ENCODE measurements around the gene MGARP. TPM values are rescaled to one million over a fixed set of nuclear protein-coding genes. Genes with fewer than 3 reads are reported as not detected.
A peak's percentile ranks its signal among the peaks of the same experiment; 100 is the strongest.

The MGARP gene
- total RNA-seq, 1 donor from 2014 or later = 0.76 TPM

DNA sequence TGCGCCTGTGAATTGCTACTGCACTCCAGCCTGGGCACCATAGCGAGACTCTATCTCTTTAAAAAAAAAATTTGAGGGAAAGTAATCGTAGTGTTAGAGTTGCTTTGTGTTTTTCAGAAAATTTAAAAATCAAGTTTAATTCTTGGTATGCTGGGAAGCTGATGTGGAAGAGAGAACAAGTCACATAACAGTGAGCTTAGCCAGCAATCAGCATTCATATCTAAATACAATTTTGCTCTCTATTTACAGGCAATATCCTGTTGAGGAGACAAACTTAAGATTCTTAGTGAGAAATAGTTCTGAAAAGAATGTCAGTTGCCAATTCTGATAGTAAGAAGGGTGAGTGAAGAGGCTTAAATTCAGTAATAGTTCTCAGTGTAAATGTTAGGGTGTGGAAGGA, 31.9 kb upstream of the MGARP start:
- Mint-ChIP-seq H3K4me3 (no peak overlapping the region), H3K27ac (peak overlapping the region; percentile 2), H3K27me3 (ENCODE audit: low read depth) (no peaks in the 10 kb centered on the region), H3K4me1 (peaks cover 9% of the 10 kb centered on the region), H3K36me3 (peaks cover 10% of the 10 kb centered on the region), H3K9me3 (peaks cover 10% of the 10 kb centered on the region)
- DNase-seq (ENCODE audit: low spot score in 2 of 2, unreplicated experiment in 2 of 2) = no peak
- TF ChIP-seq, protein P1, sequence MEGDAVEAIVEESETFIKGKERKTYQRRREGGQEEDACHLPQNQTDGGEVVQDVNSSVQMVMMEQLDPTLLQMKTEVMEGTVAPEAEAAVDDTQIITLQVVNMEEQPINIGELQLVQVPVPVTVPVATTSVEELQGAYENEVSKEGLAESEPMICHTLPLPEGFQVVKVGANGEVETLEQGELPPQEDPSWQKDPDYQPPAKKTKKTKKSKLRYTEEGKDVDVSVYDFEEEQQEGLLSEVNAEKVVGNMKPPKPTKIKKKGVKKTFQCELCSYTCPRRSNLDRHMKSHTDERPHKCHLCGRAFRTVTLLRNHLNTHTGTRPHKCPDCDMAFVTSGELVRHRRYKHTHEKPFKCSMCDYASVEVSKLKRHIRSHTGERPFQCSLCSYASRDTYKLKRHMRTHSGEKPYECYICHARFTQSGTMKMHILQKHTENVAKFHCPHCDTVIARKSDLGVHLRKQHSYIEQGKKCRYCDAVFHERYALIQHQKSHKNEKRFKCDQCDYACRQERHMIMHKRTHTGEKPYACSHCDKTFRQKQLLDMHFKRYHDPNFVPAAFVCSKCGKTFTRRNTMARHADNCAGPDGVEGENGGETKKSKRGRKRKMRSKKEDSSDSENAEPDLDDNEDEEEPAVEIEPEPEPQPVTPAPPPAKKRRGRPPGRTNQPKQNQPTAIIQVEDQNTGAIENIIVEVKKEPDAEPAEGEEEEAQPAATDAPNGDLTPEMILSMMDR (IDR thresholded peaks at IDR 0.05; ENCODE audit: unreplicated experiment) = no peak

DNA sequence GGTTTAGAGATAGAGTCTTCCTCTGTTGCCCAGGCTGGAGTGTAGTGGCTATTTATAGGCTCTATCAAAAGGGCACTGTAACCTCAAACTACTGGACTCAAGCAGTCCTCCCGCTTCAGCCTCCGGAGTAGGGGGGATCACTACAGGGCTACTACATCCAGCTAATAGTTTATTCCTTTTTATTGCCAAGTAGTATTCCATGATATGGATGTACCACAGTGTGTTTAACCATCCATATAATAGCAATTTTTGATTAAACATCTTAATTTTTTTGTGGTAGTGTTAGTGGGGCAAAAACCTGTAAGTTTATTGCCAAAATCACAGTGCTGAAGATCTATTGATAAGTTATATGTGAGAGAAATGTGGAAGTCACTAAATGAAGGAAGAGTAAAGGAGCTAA, 24.9 kb upstream of the MGARP start:
- DNase-seq (ENCODE audit: low spot score in 2 of 2, unreplicated experiment in 2 of 2) = no peak
- peaks cover 24% of the 10 kb centered on the region for H3K4me1 Mint-ChIP-seq
- H3K27me3 Mint-ChIP-seq (ENCODE audit: low read depth) = no peaks in the 10 kb centered on the region
- H3K27ac Mint-ChIP-seq = no peak overlapping the region
- H3K9me3 Mint-ChIP-seq = peaks cover 8% of the 10 kb centered on the region
- peaks cover 18% of the 10 kb centered on the region for H3K36me3 Mint-ChIP-seq
- H3K4me3 Mint-ChIP-seq = no peak overlapping the region
- TF ChIP-seq, protein P1 (IDR thresholded peaks at IDR 0.05; ENCODE audit: unreplicated experiment) = no peak

DNA sequence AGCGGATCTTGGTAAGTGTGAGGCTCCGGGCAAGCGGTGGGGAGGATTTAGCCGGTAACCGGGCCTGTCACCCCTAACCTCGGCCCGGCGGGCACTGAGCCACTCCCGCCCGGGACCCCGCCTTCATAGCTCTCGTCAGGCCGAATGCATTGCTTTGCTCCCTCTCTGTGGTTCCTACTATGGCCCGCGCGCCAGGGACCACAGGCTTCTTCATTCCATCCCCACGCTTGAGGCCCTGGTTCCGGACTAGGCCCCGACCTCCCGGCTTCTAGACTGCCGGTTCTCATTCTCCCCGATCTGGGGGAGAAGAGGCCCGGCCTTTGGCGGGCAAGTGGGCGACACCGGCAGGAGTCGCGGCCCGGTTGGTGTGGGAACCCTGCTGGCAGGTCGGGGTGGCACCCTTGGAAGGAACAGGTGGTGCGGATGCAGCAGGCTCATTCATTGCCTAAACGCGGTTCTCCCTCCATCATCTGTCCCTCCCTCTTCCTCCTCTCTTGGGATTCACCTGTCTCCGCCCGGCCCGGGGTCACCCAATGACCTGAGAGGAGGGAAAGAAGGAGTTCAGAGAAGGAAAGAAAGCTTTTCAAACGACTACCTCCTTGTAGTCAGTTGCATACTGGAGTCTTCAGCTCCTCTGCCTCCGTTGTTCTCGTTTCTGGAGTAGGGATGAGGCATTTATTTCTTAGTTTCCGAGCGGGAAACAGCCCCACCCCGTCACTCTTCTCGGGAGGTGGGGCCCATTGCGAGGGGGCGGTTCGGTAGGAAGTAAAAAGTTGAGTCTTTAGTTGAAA, 22.0 kb upstream of the MGARP start, which contains the start of gene NDUFC1:
Gene NDUFC1, minus strand, starts transcription at position 657 of the 791 bp plus-strand sequence. CDS start 6,679 bp downstream, outside the sequence.
- TF ChIP-seq, protein P1 (IDR thresholded peaks at IDR 0.05; ENCODE audit: unreplicated experiment) = peak; percentile 29
- peak; percentile 35 to 59 for DNase-seq (ENCODE audit: low spot score in 2 of 2, unreplicated experiment in 2 of 2)
- Mint-ChIP-seq H3K9me3 (peaks cover 8% of the 10 kb centered on the region), H3K27me3 (ENCODE audit: low read depth) (no peaks in the 10 kb centered on the region), H3K27ac (peak within 1 kb of the TSS; percentile 100), H3K36me3 (peaks cover 16% of the 10 kb centered on the region), H3K4me1 (peaks cover 32% of the 10 kb centered on the region), H3K4me3 (peak within 1 kb of the TSS; percentile 100)

DNA sequence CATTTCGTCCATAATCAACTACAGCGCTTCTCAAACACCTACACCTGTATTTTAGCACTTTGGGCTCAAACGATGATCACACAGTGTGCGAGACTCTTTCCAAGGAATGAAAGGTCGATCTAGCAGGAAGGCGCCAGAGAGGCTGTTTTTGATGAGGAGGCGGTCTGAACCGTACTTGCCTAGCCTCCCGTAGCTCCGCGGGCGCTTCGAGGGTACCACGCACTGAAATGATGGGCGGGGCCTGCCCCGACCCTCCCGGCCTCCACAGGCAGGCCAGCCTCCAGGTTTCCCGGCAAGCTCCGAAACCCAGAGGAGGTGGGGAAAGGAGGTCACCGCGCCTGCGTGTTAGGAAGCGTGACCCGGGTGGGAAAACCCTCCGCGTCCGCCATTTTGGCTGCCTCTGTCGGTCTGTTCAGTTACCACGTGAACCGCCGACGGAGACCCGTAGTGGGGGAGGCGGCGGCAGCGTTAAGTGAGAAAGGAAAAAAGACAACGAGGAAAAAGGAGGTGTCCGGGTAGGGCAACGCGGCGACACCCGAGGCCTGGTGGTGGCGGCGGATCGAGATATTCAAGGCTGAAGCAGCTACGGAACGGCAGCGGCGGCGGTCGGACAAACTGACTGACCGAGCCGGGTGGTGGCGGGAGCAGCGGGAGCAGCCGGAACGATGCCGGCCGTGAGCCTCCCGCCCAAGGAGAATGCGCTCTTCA, 21.2 kb upstream of the MGARP start, which contains the start of gene NAA15:
Gene NAA15, plus strand, starts transcription at position 393 of the 708 bp plus-strand sequence. Its CDS starts 273 bp downstream, at position 666.
- Mint-ChIP-seq H3K27ac (peak within 1 kb of the TSS; percentile 100), H3K27me3 (ENCODE audit: low read depth) (no peaks in the 10 kb centered on the region), H3K4me3 (peak within 1 kb of the TSS; percentile 100), H3K9me3 (peaks cover 8% of the 10 kb centered on the region), H3K36me3 (peaks cover 11% of the 10 kb centered on the region), H3K4me1 (peaks cover 32% of the 10 kb centered on the region)
- TF ChIP-seq, protein P1 (IDR thresholded peaks at IDR 0.05; ENCODE audit: unreplicated experiment) = no peak
- DNase-seq (ENCODE audit: low spot score in 2 of 2, unreplicated experiment in 2 of 2) = peak; percentile 91 to 94

DNA sequence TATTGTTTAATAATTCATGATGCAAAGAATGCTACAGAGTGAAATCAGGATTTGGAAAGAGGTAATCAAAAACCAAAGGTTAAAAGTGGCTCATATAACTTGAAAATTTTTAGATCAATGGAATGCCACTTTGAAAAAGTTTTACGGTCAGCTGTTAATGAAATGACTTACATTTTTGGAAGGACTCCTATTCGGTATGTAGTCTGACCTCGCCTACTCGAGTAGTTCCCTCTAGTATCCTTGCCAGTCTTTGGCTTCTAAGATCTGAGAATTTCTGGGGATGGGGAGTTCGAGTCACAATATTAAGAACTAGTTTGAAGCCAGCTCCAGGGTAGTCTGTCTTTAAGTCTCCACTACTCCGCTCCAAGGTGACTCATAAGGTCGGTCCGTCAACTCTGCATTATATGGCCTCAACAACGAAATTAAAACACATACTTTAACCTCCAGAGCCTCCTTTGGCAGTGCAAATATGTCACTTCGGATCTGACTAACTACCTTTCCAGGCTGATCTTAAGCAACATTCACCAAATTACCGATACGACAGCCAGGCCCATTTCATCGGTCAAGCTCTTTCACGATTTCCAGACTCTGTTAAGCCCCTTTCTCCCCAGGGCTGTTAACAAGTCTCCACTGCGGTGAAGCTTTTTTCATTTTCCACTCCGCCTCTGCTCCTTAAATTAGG, 20.5 kb upstream of the MGARP start:
- Mint-ChIP-seq H3K36me3 (peaks cover 9% of the 10 kb centered on the region), H3K27me3 (ENCODE audit: low read depth) (no peaks in the 10 kb centered on the region), H3K9me3 (peaks cover 8% of the 10 kb centered on the region), H3K4me3 (peak overlapping the region; percentile 100), H3K27ac (peak overlapping the region; percentile 100), H3K4me1 (peaks cover 38% of the 10 kb centered on the region)
- TF ChIP-seq, protein P1 (IDR thresholded peaks at IDR 0.05; ENCODE audit: unreplicated experiment) = no peak
- no peak for DNase-seq (ENCODE audit: low spot score in 2 of 2, unreplicated experiment in 2 of 2)
